A549 treated with Mapracorat at 1 μM for 4 hours (cell line): Measurements from ENCODE around the gene MAP1LC3B. TPM values are rescaled to one million over a fixed set of nuclear protein-coding genes. Genes with fewer than 3 reads are reported as not detected.

ENCODE experiments used
- total RNA-seq: library from RNA; stranded (reverse); fragments of 200-300 nt; extraction: Qiagen RNA extraction; gene quantifications from 5 replicates; pipeline ENCODE4 v1.2.3, GENCODE V29; 2022

MAP1LC3B gene
- 74.7 to 94.4 TPM (median 84.2 TPM) in 5 replicates for total RNA-seq

GRCh38 chr16:87391950-87392820 is at the start of gene MAP1LC3B:
TSS of gene MAP1LC3B (plus strand) at chr16:87392336. CDS start at chr16:87392428, 92 bp downstream.

GRCh38 chr16:87383505-87384161 is 8.5 kb upstream of the MAP1LC3B start, which contains the start of gene FBXO31:
TSS of gene FBXO31 (minus strand) at chr16:87383776. CDS start at chr16:87383744, 32 bp downstream.

Other genes starting within 250 kb of the MAP1LC3B start
- 5.6 to 7.0 TPM (median 6.7 TPM) in 5 replicates for gene C16orf95, start 74.9 kb upstream of the MAP1LC3B start, total RNA-seq
- gene FBXO31, start 8.6 kb upstream of the MAP1LC3B start, total RNA-seq: 17.9 to 30.3 TPM (median 25.3 TPM) in 5 replicates
- 6.5 to 9.5 TPM (median 8.8 TPM) in 5 replicates for gene ZCCHC14, start 100.7 kb downstream of the MAP1LC3B start, total RNA-seq
- gene JPH3, start 210.2 kb downstream of the MAP1LC3B start, total RNA-seq: 1.1 to 2.3 TPM (median 2.1 TPM) in 5 replicates